GM23248 (cell line): Measurements from ENCODE around the gene SLMAP.

Experiments
- EZH2 ChIP-seq: fragments of 200-600 bp; sonication (generic); IDR thresholded peaks from 2 replicates; pipeline ENCODE4 v1.6.1; 2018; ENCODE audit warnings: antibody characterized with exemption, mild to moderate bottlenecking; ENCODE audit not compliant: insufficient read depth, poor library complexity, severe bottlenecking
- EZH2phosphoT487 ChIP-seq: fragments of 200-600 bp; sonication (generic); IDR thresholded peaks from 2 replicates; pipeline ENCODE4 v1.6.1; 2018; ENCODE audit warnings: antibody characterized with exemption, moderate library complexity, mild to moderate bottlenecking, low read depth; ENCODE audit not compliant: insufficient read depth

- TF ChIP-seq EZH2 (no peak), EZH2phosphoT487 (no peak)
Measured at GRCh38 chr3:57851304-57851703, 95.2 kb downstream of the SLMAP start.
